Endothelial cell of umbilical vein (primary cell): ENCODE data around the gene RAMACL. TPM values are rescaled to one million over a fixed set of nuclear protein-coding genes. Genes with fewer than 3 reads are reported as not detected.

Experiments
- BruUV-seq: library from RNA; stranded (reverse); fragments of 400-500 nt; replicated peaks from 2 replicates; lab custom pipeline; 2021; lab: Mats Ljungman, UMichigan
- CTCF ChIA-PET: fragments of 300-600, 350-600 bp; sonication (Branson Sonifier 250); formaldehyde crosslinking; loops from one replicate; lab custom pipeline; 2021; ENCODE audit warnings: antibody characterized with exemption, inconsistent platforms; lab: Charles Lee
- POLR2A ChIA-PET: fragments of 300-600, 350-600 bp; sonication (Branson Sonifier 250); formaldehyde crosslinking; loops from one replicate; lab custom pipeline; 2021; ENCODE audit warnings: antibody characterized with exemption, inconsistent platforms; lab: Charles Lee
- DNase-seq: peaks from one replicate; pipeline ENCODE4 v3.0.0-alpha.2; 2011; ENCODE audit warnings: low read depth, low spot score
- FAIRE-seq: peaks from 2 replicates; lab custom pipeline; 2011; peaks lifted over from hg19 to GRCh38; lab: Jason Lieb, UNC
- H2AFZ ChIP-seq: 2 replicates; pipeline ENCODE4 v1.6.0; 2012; ENCODE audit warnings: low read depth, low read length, control low read depth, inconsistent platforms
- H3K27ac ChIP-seq: 2 replicates; pipeline ENCODE4 v1.5.1; 2011; ENCODE audit warnings: low read depth, mild to moderate bottlenecking, control low read depth, low read length, moderate library complexity; ENCODE audit not compliant: insufficient read depth
- H3K27me3 ChIP-seq, 2 experiments: 2 replicates each; pipeline versions ENCODE4 v1.6.0 to v1.6.1; 2011; ENCODE audit warnings: low read length in 2 of 2, mixed read lengths in 1 of 2; ENCODE audit not compliant: control insufficient read depth in 2 of 2, insufficient read depth in 2 of 2
- H3K36me3 ChIP-seq, 2 experiments: 2 replicates in 1 of 2; 3 replicates in 1 of 2; pipeline ENCODE4 v1.5.1; 2011; ENCODE audit warnings: low read length in 2 of 2, mild to moderate bottlenecking in 1 of 2, moderate library complexity in 1 of 2; ENCODE audit not compliant: control insufficient read depth in 2 of 2, insufficient read depth in 2 of 2; ENCODE audit errors: extremely low read depth in 1 of 2
- H3K4me1 ChIP-seq: 3 replicates; pipeline ENCODE4 v1.5.1; 2011; ENCODE audit warnings: mild to moderate bottlenecking, low read length; ENCODE audit not compliant: control insufficient read depth, insufficient read depth; ENCODE audit errors: extremely low read depth
- H3K4me2 ChIP-seq: 2 replicates; pipeline ENCODE4 v1.6.1; 2011; ENCODE audit warnings: low read length, control low read depth, mixed read lengths; ENCODE audit not compliant: insufficient read depth
- H3K4me3 ChIP-seq, 3 experiments: fragments of 200-600 bp in 1 of 3; sonication (generic), shearing (Covaris generic) in 1 of 3; replicated peaks in 1 of 3; 2 replicates each; pipeline ENCODE4 v1.5.1; 2011 to 2016; ENCODE audit warnings: control low read depth in 3 of 3, low read length in 3 of 3, mild to moderate bottlenecking in 2 of 3, inconsistent platforms in 1 of 3, low read depth in 1 of 3, moderate library complexity in 1 of 3; ENCODE audit not compliant: insufficient read depth in 1 of 3
- H3K79me2 ChIP-seq: 2 replicates; pipeline ENCODE4 v1.6.0; 2012; ENCODE audit warnings: low read length, inconsistent platforms; ENCODE audit not compliant: control insufficient read depth, insufficient read depth
- H3K9ac ChIP-seq: replicated peaks from 2 replicates; pipeline ENCODE3; 2011; ENCODE audit warnings: low read length, control low read depth; ENCODE audit not compliant: insufficient read depth; ENCODE audit errors: extremely low read depth
- H3K9me1 ChIP-seq: replicated peaks from 3 replicates; pipeline ENCODE4 v1.6.0; 2011; ENCODE audit warnings: mild to moderate bottlenecking, low read length; ENCODE audit not compliant: control insufficient read depth, insufficient read depth; ENCODE audit errors: extremely low read depth
- H3K9me3 ChIP-seq: replicated peaks from 2 replicates; pipeline ENCODE4 v1.5.1; 2012; ENCODE audit warnings: low read length, inconsistent platforms; ENCODE audit not compliant: control insufficient read depth, insufficient read depth
- H4K20me1 ChIP-seq: replicated peaks from 2 replicates; pipeline ENCODE3; 2011; ENCODE audit warnings: mild to moderate bottlenecking, low read length; ENCODE audit not compliant: control insufficient read depth, insufficient read depth; ENCODE audit errors: extremely low read depth
- EZH2 ChIP-seq: IDR thresholded peaks from 2 replicates; pipeline ENCODE4 v1.6.1; 2012; ENCODE audit warnings: borderline replicate concordance, low read depth, mild to moderate bottlenecking, moderate library complexity, low read length, inconsistent platforms; ENCODE audit not compliant: severe bottlenecking
- FOS ChIP-seq: IDR thresholded peaks from 2 replicates; pipeline ENCODE4 v1.6.1; 2011; ENCODE audit warnings: mild to moderate bottlenecking, low read length, moderate library complexity, borderline replicate concordance; ENCODE audit not compliant: insufficient read depth
- GATA2 ChIP-seq: IDR thresholded peaks from 2 replicates; pipeline ENCODE4 v1.7.0; 2011; ENCODE audit warnings: low read depth, mild to moderate bottlenecking, moderate library complexity, mixed read lengths, low read length; ENCODE audit not compliant: insufficient read length, insufficient read depth
- JUN ChIP-seq: IDR thresholded peaks from 2 replicates; pipeline ENCODE4 v1.6.1; 2011; ENCODE audit warnings: borderline replicate concordance, low read depth; ENCODE audit not compliant: insufficient read length, insufficient read depth
- MYC ChIP-seq: IDR thresholded peaks from one replicate; pipeline ENCODE4 v1.6.1; 2011; ENCODE audit warnings: mild to moderate bottlenecking, low read depth, low read length
- POLR2A ChIP-seq: IDR thresholded peaks from 2 replicates; pipeline ENCODE4 v1.6.1; 2012; ENCODE audit warnings: low read depth, mild to moderate bottlenecking, control low read depth, low read length
- POLR2AphosphoS5 ChIP-seq: IDR thresholded peaks from 2 replicates; pipeline ENCODE4 v1.6.1; 2012; ENCODE audit warnings: low read depth, mild to moderate bottlenecking, control low read depth, low read length, moderate library complexity; ENCODE audit not compliant: insufficient read depth
- dilution Hi-C: fragments of 300-500 bp; cut with MboI; formaldehyde crosslinking; loops from one replicate; pipeline ENCODE4 v1.15.0; 2019; ENCODE audit warnings: low sequenced_read_pairs; ENCODE audit not compliant: extremely low pct_ligation_motif_present
- intact Hi-C: fragments of 100-400 bp; cut with micrococcal nuclease; formaldehyde crosslinking; loops from one replicate; pipeline ENCODE4 v1.10.0; 2022
- polyA plus RNA-seq, 4 experiments: library from polyadenylated mRNA; depleted of rRNA in 3 of 4; stranded (reverse) in 3 of 4; unstranded in 1 of 4; fragments of >200 nt; gene quantifications; 2 replicates each; pipeline versions ENCODE4 v1.2.1 to v1.2.3, GENCODE V29; 2011 to 2012; ENCODE audit warnings: missing spikeins in 1 of 4
- total RNA-seq: library from RNA; stranded (reverse); gene quantifications from 2 replicates; pipeline ENCODE4 v1.2.3, GENCODE V29; 2021
- TF ChIP-seq, protein P1 (sequence below), 2 donors: IDR thresholded peaks; 1 replicate in 1 of 2; 2 replicates in 1 of 2; pipeline ENCODE4 v1.5.1; 2011; ENCODE audit warnings: low read length in 2 of 2, mild to moderate bottlenecking in 2 of 2, moderate library complexity in 2 of 2, control low read depth in 1 of 2, inconsistent platforms in 1 of 2, low read depth in 1 of 2; ENCODE audit not compliant: insufficient read depth in 1 of 2; ENCODE audit errors: extremely low read depth in 1 of 2
- TF ChIP-seq, protein P2 (sequence below): IDR thresholded peaks from 2 replicates; pipeline ENCODE4 v1.6.1; 2011; ENCODE audit not compliant: insufficient read depth, insufficient read length

The RAMACL gene
- total and polyA plus RNA-seq, 2 donors (not counting 3 experiments of a cell fraction or from before 2014, with no cell fraction given), result 0.17 to 5.3 TPM

DNA sequence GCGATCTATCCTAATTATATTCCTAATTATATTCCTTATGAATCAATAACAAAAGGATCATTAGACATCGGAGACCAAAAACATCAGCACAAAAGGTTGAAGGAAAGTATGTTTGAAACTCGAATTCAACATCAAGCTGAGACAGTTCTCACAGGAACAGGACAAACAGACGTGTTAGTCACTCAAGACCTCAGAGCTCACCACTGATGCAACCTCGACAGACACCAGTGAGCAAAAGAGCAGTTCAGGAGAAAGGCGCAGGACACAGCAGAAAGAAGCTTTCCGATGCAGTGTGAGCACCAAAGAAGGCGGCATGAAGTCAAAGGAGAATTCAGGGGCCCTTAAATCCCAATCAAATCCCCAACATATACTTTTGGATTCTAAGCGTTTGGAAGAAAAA lies 6.3 kb upstream of the RAMACL start:
- Histone ChIP-seq H3K79me2 (peaks cover 15% of the 10 kb centered on the region), H3K36me3 (no peaks in the 10 kb centered on the region), H3K27me3 (no peaks in the 10 kb centered on the region), H3K4me3 (no peak overlapping the region), H3K9me3 (no peaks in the 10 kb centered on the region), H3K27ac (no peak overlapping the region), H3K4me1 (peaks cover 38% of the 10 kb centered on the region), H3K4me2 (no peak overlapping the region), H3K9ac (no peak overlapping the region), H3K9me1 (no peaks in the 10 kb centered on the region), H4K20me1 (no peaks in the 10 kb centered on the region), H2AFZ (no peak overlapping the region)
- intact Hi-C loops, result no loop called here
- DNase-seq (no peak), FAIRE-seq (no peak)
- no peak for TF ChIP-seq JUN
- TF ChIP-seq FOS, result no peak
- TF ChIP-seq EZH2, result no peak
- TF ChIP-seq GATA2, result no peak
- TF ChIP-seq, protein P1, sequence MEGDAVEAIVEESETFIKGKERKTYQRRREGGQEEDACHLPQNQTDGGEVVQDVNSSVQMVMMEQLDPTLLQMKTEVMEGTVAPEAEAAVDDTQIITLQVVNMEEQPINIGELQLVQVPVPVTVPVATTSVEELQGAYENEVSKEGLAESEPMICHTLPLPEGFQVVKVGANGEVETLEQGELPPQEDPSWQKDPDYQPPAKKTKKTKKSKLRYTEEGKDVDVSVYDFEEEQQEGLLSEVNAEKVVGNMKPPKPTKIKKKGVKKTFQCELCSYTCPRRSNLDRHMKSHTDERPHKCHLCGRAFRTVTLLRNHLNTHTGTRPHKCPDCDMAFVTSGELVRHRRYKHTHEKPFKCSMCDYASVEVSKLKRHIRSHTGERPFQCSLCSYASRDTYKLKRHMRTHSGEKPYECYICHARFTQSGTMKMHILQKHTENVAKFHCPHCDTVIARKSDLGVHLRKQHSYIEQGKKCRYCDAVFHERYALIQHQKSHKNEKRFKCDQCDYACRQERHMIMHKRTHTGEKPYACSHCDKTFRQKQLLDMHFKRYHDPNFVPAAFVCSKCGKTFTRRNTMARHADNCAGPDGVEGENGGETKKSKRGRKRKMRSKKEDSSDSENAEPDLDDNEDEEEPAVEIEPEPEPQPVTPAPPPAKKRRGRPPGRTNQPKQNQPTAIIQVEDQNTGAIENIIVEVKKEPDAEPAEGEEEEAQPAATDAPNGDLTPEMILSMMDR (IDR thresholded peaks at IDR 0.05; ENCODE audit: extremely low read depth in 1 of 2, insufficient read depth in 1 of 2, low read depth in 1 of 2, low read length in 2 of 2), result no peak
- TF ChIP-seq POLR2AphosphoS5, result no peak
- TF ChIP-seq POLR2A, result no peak
- TF ChIP-seq MYC, result no peak
- TF ChIP-seq, protein P2, sequence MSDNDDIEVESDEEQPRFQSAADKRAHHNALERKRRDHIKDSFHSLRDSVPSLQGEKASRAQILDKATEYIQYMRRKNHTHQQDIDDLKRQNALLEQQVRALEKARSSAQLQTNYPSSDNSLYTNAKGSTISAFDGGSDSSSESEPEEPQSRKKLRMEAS, result no peak
- ChIA-PET POLR2A (no interaction called here), CTCF (no interaction called here)
- no TSS peak for BruUV-seq
- dilution Hi-C loops, result no loop called here
